ENCODE results near the gene RNF145.
"Not testable (repeated sequence)": the region's sequence is repeated elsewhere in the genome, so short reads cannot be mapped to it uniquely, and the experiment has no call there.

DNA sequence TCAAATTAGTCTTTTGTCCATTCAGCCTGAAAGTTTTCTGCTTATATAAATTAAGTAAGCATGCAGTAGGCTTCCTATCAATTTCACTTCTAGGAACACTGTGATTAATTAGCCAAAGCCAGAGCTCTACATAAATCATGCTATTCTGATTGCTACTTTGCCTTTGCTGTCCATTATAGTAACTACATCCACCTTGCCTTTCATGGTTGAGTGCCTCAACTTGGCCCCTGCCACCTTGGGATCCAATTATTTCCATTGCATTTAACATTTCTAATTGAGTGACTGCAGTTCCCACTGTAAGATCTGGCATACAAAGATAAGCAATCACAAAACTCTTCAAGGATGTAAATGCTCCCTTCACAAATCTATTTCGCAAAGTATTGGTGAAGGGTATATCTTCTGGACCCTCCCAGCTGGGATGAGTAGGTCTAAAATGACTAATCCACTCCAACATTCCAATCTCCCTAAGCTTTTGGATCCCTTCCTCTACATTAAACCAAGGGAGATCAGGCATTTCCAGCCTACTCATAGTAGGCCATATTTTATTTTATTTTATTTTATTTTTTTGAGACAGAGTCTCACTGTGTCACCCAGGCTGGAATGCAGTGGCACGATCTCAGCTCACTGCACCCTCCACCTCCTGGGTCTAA, 26.6 kb upstream of the RNF145 start:
- TF ChIP-seq POLR2A (IDR thresholded peaks at IDR 0.05), result not testable (repeated sequence)
- TF ChIP-seq, protein P1, sequence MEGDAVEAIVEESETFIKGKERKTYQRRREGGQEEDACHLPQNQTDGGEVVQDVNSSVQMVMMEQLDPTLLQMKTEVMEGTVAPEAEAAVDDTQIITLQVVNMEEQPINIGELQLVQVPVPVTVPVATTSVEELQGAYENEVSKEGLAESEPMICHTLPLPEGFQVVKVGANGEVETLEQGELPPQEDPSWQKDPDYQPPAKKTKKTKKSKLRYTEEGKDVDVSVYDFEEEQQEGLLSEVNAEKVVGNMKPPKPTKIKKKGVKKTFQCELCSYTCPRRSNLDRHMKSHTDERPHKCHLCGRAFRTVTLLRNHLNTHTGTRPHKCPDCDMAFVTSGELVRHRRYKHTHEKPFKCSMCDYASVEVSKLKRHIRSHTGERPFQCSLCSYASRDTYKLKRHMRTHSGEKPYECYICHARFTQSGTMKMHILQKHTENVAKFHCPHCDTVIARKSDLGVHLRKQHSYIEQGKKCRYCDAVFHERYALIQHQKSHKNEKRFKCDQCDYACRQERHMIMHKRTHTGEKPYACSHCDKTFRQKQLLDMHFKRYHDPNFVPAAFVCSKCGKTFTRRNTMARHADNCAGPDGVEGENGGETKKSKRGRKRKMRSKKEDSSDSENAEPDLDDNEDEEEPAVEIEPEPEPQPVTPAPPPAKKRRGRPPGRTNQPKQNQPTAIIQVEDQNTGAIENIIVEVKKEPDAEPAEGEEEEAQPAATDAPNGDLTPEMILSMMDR (IDR thresholded peaks at IDR 0.05 in 4 of 5, conservative IDR thresholded peaks at IDR 0.05 in 1 of 5), result not testable (repeated sequence)
